ENCODE measurements around the gene FAM187B. TPM values are rescaled to one million over a fixed set of nuclear protein-coding genes. Genes with fewer than 3 reads are reported as not detected.

Gene FAM187B
- total and polyA plus RNA-seq, 2 of the 4 experiments (the other 2 are of a cell fraction) = not detected

- Histone ChIP-seq H4K8ac (ENCODE audit: low read depth in 2 of 2, low read length in 2 of 2) (no peak overlapping the region), H3K36me3 (ENCODE audit: control insufficient read depth, insufficient read depth, low read length) (no peaks in the 10 kb centered on the region), H3K23ac (ENCODE audit: low read depth, low read length) (no peak overlapping the region), H3K9me1 (ENCODE audit: insufficient read depth, low read length) (no peaks in the 10 kb centered on the region), H2BK120ac (ENCODE audit: low read depth, low read length) (no peak overlapping the region), H3K9me3 (ENCODE audit: control insufficient read depth, insufficient read depth, low read length) (no peaks in the 10 kb centered on the region), H3K9ac (ENCODE audit: low read depth, low read length) (no peak overlapping the region), H2AK9ac (replicated peaks; ENCODE audit: low read depth, low read length, poor library complexity) (no peak overlapping the region), H3K79me1 (ENCODE audit: low read depth in 1 of 2, low read length in 2 of 2) (no peaks in the 10 kb centered on the region), H2BK20ac (ENCODE audit: low read depth, low read length) (no peak overlapping the region), H2BK15ac (ENCODE audit: low read depth, low read length) (no peak overlapping the region), H3K4me1 (ENCODE audit: control insufficient read depth, insufficient read depth, low read length) (no peaks in the 10 kb centered on the region), H2AFZ (replicated peaks; ENCODE audit: low read length, poor library complexity) (no peak overlapping the region), H3K4ac (ENCODE audit: low read depth, low read length) (no peak overlapping the region), H3K4me3 (ENCODE audit: insufficient read depth, low read depth, low read length) (no peak overlapping the region), H3K27me3 (ENCODE audit: control insufficient read depth, insufficient read depth, low read length) (peaks cover 3% of the 10 kb centered on the region; the same call in 1 of the 2 replicates), H2BK5ac (ENCODE audit: low read depth, low read length, poor library complexity, severe bottlenecking) (no peak overlapping the region), H4K5ac (ENCODE audit: low read depth, low read length) (no peak overlapping the region), H3K56ac (ENCODE audit: extremely low read depth, insufficient read depth, low read length) (no peak overlapping the region), H3K27ac (ENCODE audit: insufficient read depth, low read length) (no peak overlapping the region), H2AK5ac (ENCODE audit: low read depth, low read length) (no peak overlapping the region), H3K18ac (ENCODE audit: low read depth, low read length) (no peak overlapping the region), H4K91ac (ENCODE audit: insufficient read depth, low read depth, low read length) (no peak overlapping the region), H3K14ac (replicated peaks; ENCODE audit: low read depth, low read length) (no peak overlapping the region), H4K20me1 (ENCODE audit: insufficient read depth, low read length) (no peaks in the 10 kb centered on the region), H3K4me2 (ENCODE audit: low read depth, low read length) (no peak overlapping the region)
- TF ChIP-seq ELK1 (IDR thresholded peaks at IDR 0.05; ENCODE audit: borderline replicate concordance, low read depth, low read length) = no peak
- no peak for TF ChIP-seq NFE2L2 (IDR thresholded peaks at IDR 0.05; ENCODE audit: low read depth, low read length)
- TF ChIP-seq BHLHE40 (IDR thresholded peaks at IDR 0.05; ENCODE audit: low read depth, low read length) = no peak
- TF ChIP-seq CTCF (conservative IDR thresholded peaks at IDR 0.05; ENCODE audit: low read depth, low read length) = no peak
- TF ChIP-seq POLR2A (IDR thresholded peaks at IDR 0.05; ENCODE audit: low read depth, low read length) = no peak
- TF ChIP-seq RAD21 (IDR thresholded peaks at IDR 0.05; ENCODE audit: low read length) = no peak
- no peak for TF ChIP-seq MAZ (IDR thresholded peaks at IDR 0.05; ENCODE audit: borderline replicate concordance, low read depth, low read length)
- no peak for TF ChIP-seq USF2 (IDR thresholded peaks at IDR 0.05; ENCODE audit: low read depth, low read length)
- no peak for TF ChIP-seq RFX5 (IDR thresholded peaks at IDR 0.05; ENCODE audit: low read depth, low read length)
- TF ChIP-seq MAFK (IDR thresholded peaks at IDR 0.05; ENCODE audit: low read depth, low read length) = no peak
- no peak for TF ChIP-seq CEBPB (IDR thresholded peaks at IDR 0.05; ENCODE audit: low read depth, low read length)
- BruUV-seq (replicated peaks) = no TSS peak
- CTCF ChIA-PET = no interaction called here
- intact Hi-C loops (cut with micrococcal nuclease) (no loop called here), dilution Hi-C loops (cut with HindIII; ENCODE audit: low sequenced_read_pairs, unreplicated experiment) (no loop called here), in situ Hi-C loops (cut with MboI; ENCODE audit: low sequenced_read_pairs) (no loop called here)
- DNase-seq = no peak
- no peak for ATAC-seq (ENCODE audit: low read depth)
- WGBS, 2 experiments (ENCODE audit: extremely low coverage in 2 of 2, insufficient read length in 1 of 2) = no CpG with 5 or more reads among the region's 2 CpGs
- POLR2A ChIA-PET (ENCODE audit: unreplicated experiment) = no interaction called here
Observed at GRCh38 chr19:35195830-35196229, 32.7 kb downstream of the FAM187B start.
